Measurements from ENCODE around the gene PELI2. TPM values are rescaled to one million over a fixed set of nuclear protein-coding genes. Genes with fewer than 3 reads are reported as not detected.

Gene PELI2
- total and polyA plus RNA-seq, 3 donors from 2014 or later, result 14.5 to 32.5 (median 27.6) TPM

GRCh38 chr14:56349960-56350359, 231.7 kb downstream of the PELI2 start:
- intact Hi-C loops (cut with DNase I; ENCODE audit: low total_unique reads), result no loop called here
- WGBS, 2 donors, result 39 to 55% methylated on average over 1 of the region's 1 CpG
- Histone ChIP-seq H3K27ac (no peak overlapping the region), H3K27me3 (no peaks in the 10 kb centered on the region), H3K4me3 (no peak overlapping the region), H3K9me3 (no peaks in the 10 kb centered on the region), H3K36me3 (ENCODE audit: low read depth, missing control alignments) (no peaks in the 10 kb centered on the region), H3K4me1 (no peaks in the 10 kb centered on the region)
- DNase-seq, result no peak
- TF ChIP-seq POLR2A (IDR thresholded peaks at IDR 0.05) (no peak), CTCF (IDR thresholded peaks at IDR 0.05) (no peak)

Measured in testis (tissue), 3 donors.